Stimulated activated CD8-positive, alpha-beta memory T cell treated with anti-CD3 and anti-CD28 coated beads, Interleukin-4, amount 100 ng/mL, for 48 hours (primary cell): Measurements from ENCODE around the gene SAT1.

Source experiments
- DNase-seq: peaks from one replicate; pipeline ENCODE4 v3.0.0-alpha.2; 2020

SAT1 gene

GRCh38 chrX:23779025-23779424 is 3.9 kb upstream of the SAT1 start:
- no peak for DNase-seq

DNA sequence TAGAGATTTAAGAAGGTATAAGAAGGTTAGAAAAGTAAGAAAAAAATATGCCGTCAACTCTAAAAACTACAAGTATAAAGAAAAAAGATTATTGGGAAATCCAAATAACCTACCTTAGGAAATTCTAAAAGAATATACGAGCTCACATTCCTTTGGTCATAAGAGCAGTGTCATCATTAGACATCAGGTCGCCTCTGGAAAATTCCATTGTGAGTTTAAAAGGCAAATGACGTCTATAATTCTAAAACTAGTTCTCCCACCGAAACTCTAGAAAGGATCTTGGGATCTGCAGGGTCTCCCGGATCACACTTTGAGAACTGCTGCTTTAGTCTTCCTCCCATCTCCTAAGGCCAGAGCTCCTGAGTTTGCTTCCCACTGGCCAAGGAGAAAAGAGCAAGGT is 518 bp upstream of the SAT1 start:
- no peak for DNase-seq

DNA sequence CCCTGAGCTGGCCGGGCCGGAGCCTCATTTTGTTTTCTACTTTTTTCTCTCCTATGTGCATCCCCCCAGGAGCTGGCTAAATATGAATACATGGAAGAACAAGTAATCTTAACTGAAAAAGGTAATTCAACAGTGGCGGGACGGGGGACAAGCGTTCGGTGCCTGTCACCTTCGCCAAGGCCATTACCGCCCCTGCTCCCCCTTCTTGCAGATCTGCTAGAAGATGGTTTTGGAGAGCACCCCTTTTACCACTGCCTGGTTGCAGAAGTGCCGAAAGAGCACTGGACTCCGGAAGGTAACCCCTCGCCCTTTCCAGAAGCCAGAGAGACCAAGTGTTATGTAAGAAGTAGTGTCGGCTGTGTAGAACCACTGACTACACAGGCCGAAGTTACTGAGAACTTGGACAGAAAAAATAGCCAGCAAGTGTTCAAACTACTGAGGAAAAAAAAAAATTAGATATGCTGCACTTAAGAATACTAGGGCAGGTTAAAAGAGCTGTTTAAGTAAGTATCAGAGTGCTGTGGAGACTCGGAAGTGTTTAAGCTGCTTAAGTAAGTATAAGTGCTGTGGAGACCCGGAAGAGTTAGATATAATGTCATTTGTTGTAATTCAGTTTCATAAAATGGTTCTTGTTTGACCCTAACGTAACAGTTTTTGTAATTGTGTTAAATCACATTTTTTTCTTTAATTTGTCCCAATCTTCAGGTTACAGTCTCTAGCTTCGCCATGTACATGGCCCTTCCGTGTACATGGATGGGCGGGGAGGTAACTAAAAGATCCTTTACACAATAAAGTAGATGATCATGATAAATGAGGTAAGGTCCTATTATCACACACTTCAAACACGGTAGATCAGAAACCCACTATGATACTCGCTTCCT is 856 bp downstream of the SAT1 start:
- DNase-seq: no peak

DNA sequence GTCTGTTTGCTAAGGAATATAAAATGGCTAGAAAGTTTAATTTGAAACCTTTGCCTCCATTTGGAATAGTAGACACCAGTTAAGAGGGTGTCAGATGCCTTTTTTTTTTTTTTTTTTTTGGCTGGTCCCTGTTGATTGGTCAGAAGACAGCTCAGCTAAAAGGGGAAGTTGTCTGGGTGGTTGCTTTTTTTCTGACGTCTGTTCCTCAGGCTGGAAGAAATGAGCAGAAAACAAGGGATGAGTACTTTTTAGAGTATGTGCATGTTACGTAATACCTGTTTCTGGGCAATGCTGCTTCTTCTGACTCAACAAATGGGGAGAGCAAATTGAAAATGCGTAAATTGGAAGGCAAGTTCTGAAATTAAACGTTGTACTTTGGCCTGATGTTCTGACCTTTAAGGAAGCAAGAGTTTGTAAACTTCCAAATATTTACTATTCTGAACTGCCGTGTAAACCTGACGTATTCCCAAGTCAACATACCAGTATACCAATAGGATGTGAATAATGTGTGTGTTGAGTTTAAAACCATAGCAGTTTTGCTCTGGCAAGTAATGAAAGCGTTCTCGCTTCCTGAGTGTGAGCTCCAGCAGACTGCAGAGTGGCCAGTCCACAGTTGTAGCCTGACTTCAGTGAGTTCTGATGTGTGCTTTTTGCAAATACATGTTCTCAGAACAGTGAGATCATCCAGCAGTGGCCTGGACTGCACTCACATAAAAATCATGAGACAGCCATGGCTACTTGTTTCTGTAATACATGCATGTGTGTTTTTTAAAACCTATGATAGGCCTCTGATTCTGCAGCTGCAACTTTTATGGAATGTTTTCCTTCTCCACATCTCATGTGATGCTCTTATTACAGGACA is 1.7 kb downstream of the SAT1 start:
- no peak for DNase-seq

- DNase-seq: no peak
Observed at GRCh38 chrX:23785580-23785979, 2.6 kb downstream of the SAT1 start.

- no peak for DNase-seq
Observed at GRCh38 chrX:23786268-23786815, 3.4 kb downstream of the SAT1 start.

DNA sequence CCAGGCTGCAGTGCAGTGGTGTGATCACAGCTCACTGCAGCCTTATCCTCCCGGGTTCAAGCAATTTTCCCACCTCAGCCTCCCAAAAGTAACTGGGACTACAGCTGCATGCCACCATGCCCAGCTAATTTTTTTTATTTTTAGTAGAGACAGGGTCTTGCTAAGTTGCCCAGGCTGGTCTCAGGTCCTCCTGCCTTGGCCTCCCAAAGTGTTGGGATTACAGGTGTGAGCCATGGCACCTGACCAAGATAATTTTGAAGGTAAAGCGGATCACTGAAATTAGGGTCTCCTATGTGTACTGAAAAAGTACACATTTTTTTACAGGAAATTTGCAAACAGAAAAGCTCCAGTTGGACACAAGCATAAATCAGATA is 4.8 kb downstream of the SAT1 start:
- no peak for DNase-seq

- DNase-seq: no peak
Observed at GRCh38 chrX:23788521-23788920, 5.5 kb downstream of the SAT1 start.

DNA sequence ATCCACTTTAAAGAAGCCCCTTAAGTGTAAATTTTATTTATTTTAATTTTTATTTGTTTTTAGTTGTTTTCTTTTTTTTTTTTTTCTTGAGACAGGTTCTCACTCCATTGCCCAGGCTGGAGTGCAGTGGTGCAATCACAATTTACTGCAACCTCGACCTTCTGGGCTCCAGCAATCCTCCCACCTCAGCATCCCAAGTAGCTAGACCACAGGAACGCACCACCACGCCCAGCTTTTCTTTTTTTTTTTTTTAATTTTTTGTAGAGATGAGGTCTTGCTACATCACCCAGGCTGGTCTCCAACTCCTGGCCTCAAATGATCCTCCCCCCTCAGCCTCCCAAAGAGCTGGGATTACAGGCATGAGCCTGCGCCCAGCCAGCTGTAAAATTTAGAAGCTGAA is 6.0 kb downstream of the SAT1 start:
- DNase-seq: no peak

DNA sequence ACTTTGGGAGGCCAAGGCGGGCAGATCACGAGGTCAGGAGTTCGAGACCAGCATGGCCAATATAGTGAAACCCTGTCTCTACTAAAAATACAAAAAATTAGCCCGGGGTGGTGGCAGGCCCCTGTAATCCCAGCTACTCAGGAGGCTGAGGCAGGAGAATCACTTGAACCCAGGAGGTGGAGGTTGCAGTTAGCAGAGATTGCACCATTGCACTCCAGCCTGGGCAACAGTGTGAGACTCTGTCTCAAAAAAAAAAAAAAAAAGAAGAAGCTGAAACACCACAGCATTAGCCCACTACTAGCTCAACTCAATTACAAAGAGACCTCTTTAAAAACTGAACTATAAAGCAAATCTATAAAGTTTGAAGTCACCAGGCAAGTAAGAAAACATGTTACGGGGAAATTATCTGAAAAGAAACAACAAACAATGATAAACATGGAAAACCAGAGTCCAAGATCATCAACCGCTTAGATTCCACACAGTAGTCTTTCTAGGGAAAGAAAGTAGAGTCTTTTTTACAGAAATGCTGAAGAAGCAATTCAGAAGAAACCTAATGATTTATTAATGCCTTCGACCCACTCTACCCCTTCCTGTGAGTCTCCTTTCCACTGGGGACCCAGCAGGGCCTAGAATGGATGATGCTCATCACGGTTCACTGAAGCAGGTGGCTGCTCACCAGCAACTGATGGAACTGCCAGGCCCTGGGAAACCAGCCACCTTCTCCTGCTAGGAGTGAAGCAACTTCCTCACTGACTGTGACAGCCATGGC is 6.6 kb downstream of the SAT1 start:
- DNase-seq: no peak

GRCh38 chrX:23790155-23790497 is 7.2 kb downstream of the SAT1 start:
- DNase-seq: no peak

- no peak for DNase-seq
Observed at GRCh38 chrX:23792861-23793553, 10.0 kb downstream of the SAT1 start.

DNA sequence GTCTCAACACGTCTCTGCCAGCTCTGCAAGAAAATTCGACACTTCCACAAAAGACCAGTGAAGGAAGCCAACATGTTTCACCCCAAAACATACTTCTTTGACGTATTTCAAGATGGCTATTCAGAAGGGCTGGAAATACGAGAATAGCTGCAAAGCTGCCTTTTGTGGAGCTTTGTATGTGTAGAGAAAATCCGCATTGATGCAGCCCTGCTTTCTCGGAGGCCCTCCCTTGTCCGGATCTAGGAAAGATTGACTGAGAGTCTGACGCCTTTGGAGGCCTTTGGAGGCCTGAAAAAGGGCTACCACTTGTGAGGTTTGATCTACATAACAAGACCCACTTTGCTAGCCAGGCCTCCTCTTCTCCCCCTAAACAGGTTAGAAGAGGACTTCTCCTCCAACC is 12.2 kb downstream of the SAT1 start:
- no peak for DNase-seq

GRCh38 chrX:23797371-23798128 is 14.6 kb downstream of the SAT1 start:
- DNase-seq: no peak

GRCh38 chrX:23799469-23800065 is 16.6 kb downstream of the SAT1 start:
- DNase-seq: no peak

DNA sequence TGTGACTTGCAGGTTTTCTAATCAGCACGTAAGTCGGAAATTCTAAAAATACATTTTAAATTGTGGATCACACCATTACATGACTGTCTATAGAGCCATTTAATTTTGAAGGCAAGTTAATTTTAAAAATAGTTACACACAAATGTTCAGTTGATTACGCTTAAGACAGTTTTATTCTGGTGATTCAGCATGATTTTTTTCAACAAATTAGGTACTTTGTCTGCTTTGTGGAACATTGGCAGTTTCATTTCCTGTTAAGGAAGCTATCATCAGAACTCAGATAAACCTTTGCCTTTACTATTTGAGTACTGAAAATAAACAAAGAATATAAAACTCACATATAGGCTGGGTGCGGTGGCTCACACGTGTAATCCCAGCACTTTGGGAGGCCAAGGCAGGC is 19.5 kb downstream of the SAT1 start:
- no peak for DNase-seq

GRCh38 chrX:23803931-23804381 is 21.0 kb downstream of the SAT1 start:
- DNase-seq: no peak

DNA sequence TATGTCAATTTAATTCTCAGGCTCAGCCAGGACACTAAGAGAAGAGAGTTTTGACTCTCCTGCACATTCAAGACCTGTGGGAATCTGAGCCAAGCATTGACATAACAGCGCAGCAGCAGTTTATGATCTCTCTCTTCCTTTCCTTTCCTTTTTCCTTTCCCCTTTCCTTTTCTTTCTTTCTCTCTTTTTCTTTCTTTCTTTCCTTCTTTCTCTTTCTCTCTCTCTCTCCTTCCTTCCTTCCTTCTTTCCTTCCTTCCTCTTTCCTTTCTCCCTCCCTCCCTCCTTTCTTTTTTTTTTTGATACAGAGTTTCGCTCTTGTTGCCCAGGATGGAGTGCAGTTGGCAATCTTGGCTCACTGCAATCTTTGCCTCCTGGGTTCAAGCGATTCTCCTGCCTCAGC is 21.6 kb downstream of the SAT1 start:
- DNase-seq: no peak

DNA sequence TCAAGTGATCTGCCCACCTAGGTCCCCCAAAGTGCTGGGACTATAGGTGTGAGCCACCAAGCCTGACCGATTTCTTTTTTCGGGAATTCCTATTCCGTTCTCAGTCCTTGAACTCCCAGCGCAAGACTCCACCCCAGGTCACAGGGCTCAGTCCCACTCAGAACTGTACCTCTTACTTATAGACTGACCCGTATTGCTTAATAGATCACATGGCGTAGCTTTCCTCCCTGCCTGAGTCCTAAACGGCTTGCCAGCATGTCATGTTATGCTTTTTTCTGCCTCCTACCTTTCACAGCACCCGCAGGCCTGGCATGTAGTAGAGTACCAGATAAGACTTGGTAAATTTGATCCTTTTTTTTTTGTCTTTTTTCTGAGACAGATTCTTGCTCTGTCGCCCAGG is 22.4 kb downstream of the SAT1 start:
- DNase-seq: no peak

GRCh38 chrX:23810279-23810678 is 27.3 kb downstream of the SAT1 start:
- DNase-seq: no peak

- no peak for DNase-seq
Observed at GRCh38 chrX:23811108-23811651, 28.2 kb downstream of the SAT1 start.
